K562 (cell line): ENCODE results near the gene BCORL1. TPM values are rescaled to one million over a fixed set of nuclear protein-coding genes. Genes with fewer than 3 reads are reported as not detected.

ENCODE experiments used
- ATAC-seq: fragments of 200-7000 bp; cut with Tn5 transposase; 3 replicates; pipeline ENCODE4 v1.9.1; 2020; ENCODE audit warnings: moderate library complexity
- BruUV-seq: library from RNA; stranded (reverse); fragments of 400-500 nt; replicated peaks from 2 replicates; lab custom pipeline; 2021; lab: Mats Ljungman, UMichigan
- CTCF ChIA-PET: fragments of 300-600 bp; formaldehyde crosslinking; extraction: SDS; loops from one replicate; lab custom pipeline; 2021; ENCODE audit warnings: low intra/inter-chr PET ratio; lab: Yijun Ruan, JAX
- POLR2A ChIA-PET: fragments of 300-600, 350-650 bp; sonication (Branson Sonifier 250); formaldehyde crosslinking; extraction: SDS; loops from one replicate; lab custom pipeline; 2021; ENCODE audit warnings: antibody characterized with exemption, inconsistent platforms; lab: Yijun Ruan, JAX
- DNase-seq, 4 experiments: peaks; one replicate each; pipeline versions ENCODE4 v3.0.0 to v3.0.0-alpha.2; 2011 to 2018; ENCODE audit warnings: low spot score in 3 of 4, mixed read lengths in 3 of 4; ENCODE audit errors: extremely low read depth in 1 of 4
- FAIRE-seq: peaks from 2 replicates; lab custom pipeline; 2011; peaks lifted over from hg19 to GRCh38; lab: Jason Lieb, UNC
- H2AFZ ChIP-seq: 2 replicates; pipeline ENCODE4 v1.6.0; 2011; ENCODE audit warnings: low read depth, low read length, control low read depth, inconsistent platforms
- H3K27ac ChIP-seq: fragments of 200-600 bp; 3 replicates; pipeline ENCODE4 v1.8.0; 2011; ENCODE audit warnings: low read depth, mild to moderate bottlenecking, control low read depth, inconsistent platforms, low read length, moderate library complexity, mixed read lengths; ENCODE audit errors: extremely low read depth
- H3K27me3 ChIP-seq, 2 experiments: fragments of 300-600 bp in 1 of 2; 2 replicates in 1 of 2; 3 replicates in 1 of 2; pipeline versions ENCODE4 v1.6.0 to v1.8.0; 2011; ENCODE audit warnings: inconsistent platforms in 2 of 2, low read length in 2 of 2, mild to moderate bottlenecking in 1 of 2, mixed read lengths in 1 of 2, moderate library complexity in 1 of 2; ENCODE audit not compliant: control insufficient read depth in 2 of 2, insufficient read depth in 2 of 2
- H3K36me3 ChIP-seq: fragments of 300-600 bp; 3 replicates; pipeline ENCODE4 v1.8.0; 2011; ENCODE audit warnings: mild to moderate bottlenecking, low read length, inconsistent platforms; ENCODE audit not compliant: control insufficient read depth, insufficient read depth
- H3K4me1 ChIP-seq, 2 experiments: fragments of 200-600 bp in 1 of 2; replicated peaks in 1 of 2; 2 replicates in 1 of 2; 3 replicates in 1 of 2; pipeline versions ENCODE4 v1.5.1 to v1.8.0; 2011; ENCODE audit warnings: inconsistent platforms in 2 of 2, low read length in 2 of 2, mild to moderate bottlenecking in 1 of 2, mixed read lengths in 1 of 2, moderate library complexity in 1 of 2; ENCODE audit not compliant: control insufficient read depth in 2 of 2, insufficient read depth in 2 of 2
- H3K4me2 ChIP-seq: 2 replicates; pipeline ENCODE4 v1.6.1; 2011; ENCODE audit warnings: low read length, control low read depth, inconsistent platforms, mixed read lengths; ENCODE audit not compliant: insufficient read depth
- H3K4me3 ChIP-seq: fragments of 200-600 bp; sonication (generic), shearing (Covaris generic); 2 replicates; pipeline ENCODE4 v1.5.1; 2016; ENCODE audit warnings: control low read depth, inconsistent platforms
- H3K79me2 ChIP-seq: fragments of 200-600 bp; 3 replicates; pipeline ENCODE4 v1.8.0; 2011; ENCODE audit warnings: low read length, inconsistent platforms; ENCODE audit not compliant: control insufficient read depth, insufficient read depth
- H3K9ac ChIP-seq, 2 experiments: 2 replicates each; pipeline versions ENCODE4 v1.6.0 to v1.6.1; 2011; ENCODE audit warnings: low read depth in 2 of 2, low read length in 2 of 2, control low read depth in 1 of 2, inconsistent platforms in 1 of 2, mild to moderate bottlenecking in 1 of 2, mixed read lengths in 1 of 2; ENCODE audit not compliant: insufficient read depth in 1 of 2
- H3K9me1 ChIP-seq: one replicate; pipeline ENCODE4 v1.6.0; 2011; ENCODE audit warnings: inconsistent platforms, mild to moderate bottlenecking, low read length, moderate library complexity; ENCODE audit not compliant: control insufficient read depth, insufficient read depth
- H3K9me3 ChIP-seq: replicated peaks from 2 replicates; pipeline ENCODE4 v1.5.1; 2011; ENCODE audit warnings: low read depth, low read length, inconsistent platforms; ENCODE audit not compliant: control insufficient read depth, insufficient read depth
- H4K20me1 ChIP-seq: replicated peaks from 2 replicates; pipeline ENCODE4 v1.6.1; 2011; ENCODE audit warnings: low read length, inconsistent platforms, mixed read lengths; ENCODE audit not compliant: control insufficient read depth, insufficient read depth
- ATF7 ChIP-seq: fragments of 450-650 bp; IDR thresholded peaks from 2 replicates; pipeline ENCODE4 v1.7.1; 2014; ENCODE audit warnings: mild to moderate bottlenecking, moderate library complexity
- ETS1 ChIP-seq: conservative IDR thresholded peaks from 2 replicates; pipeline ENCODE4 v1.6.1; 2011; ENCODE audit warnings: low read depth, mild to moderate bottlenecking, low read length; ENCODE audit not compliant: control insufficient read depth
- EWSR1 ChIP-seq: fragments of 450-650 bp; IDR thresholded peaks from 2 replicates; pipeline ENCODE4 v1.6.1; 2018; ENCODE audit warnings: borderline replicate concordance, mild to moderate bottlenecking, low read depth, moderate library complexity; ENCODE audit not compliant: partially characterized antibody
- GTF2E2 ChIP-seq: fragments of 200-800 bp; sonication (Bioruptor generic); IDR thresholded peaks from 2 replicates; pipeline ENCODE4 v1.6.1; 2016; ENCODE audit warnings: missing genetic modification characterization, missing compliant biosample characterization
- MTA2 ChIP-seq: fragments of 450-650 bp; IDR thresholded peaks from 2 replicates; pipeline ENCODE4 v1.6.1; 2016; ENCODE audit warnings: low read depth
- NCOR1 ChIP-seq: fragments of 450-650 bp; IDR thresholded peaks from 2 replicates; pipeline ENCODE4 v1.6.1; 2016; ENCODE audit warnings: mild to moderate bottlenecking, moderate library complexity
- ZBTB33 ChIP-seq: sonication (generic); formaldehyde crosslinking; IDR thresholded peaks from 2 replicates; pipeline ENCODE4 v1.8.1; 2023; ENCODE audit warnings: mild to moderate bottlenecking, missing genetic modification reagents
- ZBTB5 ChIP-seq: fragments of 450-650 bp; IDR thresholded peaks from 2 replicates; pipeline ENCODE4 v1.6.1; 2017; ENCODE audit warnings: antibody characterized with exemption
- ZC3H8 ChIP-seq: fragments of 450-650 bp; IDR thresholded peaks from 2 replicates; pipeline ENCODE4 v1.6.1; 2017
- ZNF639 ChIP-seq, 2 experiments: fragments of 200-800 bp in 1 of 2; sonication (Bioruptor generic) in 1 of 2; sonication (generic) in 1 of 2; formaldehyde crosslinking in 1 of 2; IDR thresholded peaks in 1 of 2; conservative IDR thresholded peaks in 1 of 2; 2 replicates each; pipeline versions ENCODE4 v1.5.0 to v1.6.1; 2016 to 2020; ENCODE audit warnings: missing compliant biosample characterization in 1 of 2, missing genetic modification characterization in 1 of 2, missing genetic modification reagents in 1 of 2
- WGBS: fragments of 100-300 bp; shearing (Covaris generic); methylation state at CpG from one replicate; pipeline ENCODE4 v1.1.6; 2016; ENCODE audit warnings: low coverage, mixed read lengths; ENCODE audit not compliant: insufficient coverage; ENCODE audit errors: missing lambda C conversion rate; 5-methylcytosine and 5-hydroxymethylcytosine counted together
- in situ Hi-C: fragments of 300-500 bp; cut with MboI; formaldehyde crosslinking; loops from 4 replicates; pipeline ENCODE4 v1.15.0; 2018; ENCODE audit warnings: inconsistent platforms, mixed read lengths
- intact Hi-C: fragments of 100-400 bp; cut with micrococcal nuclease; formaldehyde crosslinking; loops from 2 replicates; pipeline ENCODE4 v1.14.2; 2022
- polyA plus RNA-seq, 8 experiments: library from polyadenylated mRNA; depleted of rRNA in 4 of 8; stranded (reverse) in 5 of 8; unstranded in 3 of 8; fragments of >200 nt; fragmentation: Nextera tagmentation in 2 of 8; fragmentation: Illumina TruSeq in 1 of 8; extraction: Ambion mirVana in 2 of 8; extraction: Trizol in 1 of 8; gene quantifications; 2 replicates each; pipeline versions ENCODE4 v1.2.1 to v1.2.3, GENCODE V29; 2011 to 2014; ENCODE audit warnings: inconsistent platforms in 1 of 8, missing spikeins in 1 of 8
- total RNA-seq, 7 experiments: library from RNA; depleted of rRNA in 6 of 7; stranded (reverse); fragments of >200 nt in 6 of 7; fragmentation: Illumina TruSeq in 2 of 7; extraction: Trizol in 2 of 7; gene quantifications; 2 replicates each; pipeline versions ENCODE4 v1.2.1 to v1.2.3, GENCODE V29; 2011 to 2021; ENCODE audit warnings: low replicate concordance in 1 of 7

The BCORL1 gene
- total and polyA plus RNA-seq, 9 of the 15 experiments (the other 6 are each of a cell fraction or from before 2014, with no cell fraction given), result 0.48 to 29.6 (median 2.1) TPM

- Histone ChIP-seq H3K27ac (no peak overlapping the region), H3K79me2 (no peaks in the 10 kb centered on the region), H4K20me1 (no peaks in the 10 kb centered on the region), H3K9me3 (no peaks in the 10 kb centered on the region), H3K4me2 (no peak overlapping the region), H3K4me3 (no peak overlapping the region), H3K27me3 (no peaks in the 10 kb centered on the region), H3K9ac (no peak overlapping the region; a peak in 1 of 4 replicates), H3K9me1 (no peaks in the 10 kb centered on the region), H3K36me3 (no peaks in the 10 kb centered on the region), H2AFZ (no peak overlapping the region), H3K4me1 (peaks cover 21 to 25% of the 10 kb centered on the region in 2 experiments)
- no peak for FAIRE-seq
- no peak for ATAC-seq
- no peak for TF ChIP-seq ZC3H8
- no peak for TF ChIP-seq ZBTB5
- no peak for TF ChIP-seq GTF2E2
- no peak for TF ChIP-seq NCOR1
- TF ChIP-seq ATF7, result no peak
- no peak for TF ChIP-seq EWSR1
- no peak for TF ChIP-seq MTA2
- TF ChIP-seq ETS1, result no peak
- TF ChIP-seq ZBTB33 (CRISPR knock-in tag), result no peak
- no peak for TF ChIP-seq ZNF639 (CRISPR knock-in tag; conservative IDR thresholded peaks at IDR 0.05 in 1 of 2, IDR thresholded peaks at IDR 0.05 in 1 of 2)
- intact Hi-C loops (no loop called here), in situ Hi-C loops (no loop called here)
- no TSS peak for BruUV-seq
- ChIA-PET CTCF (no interaction called here), POLR2A (interaction anchor here (0.6 kb wide), 1 partner anchor 68 kb away, joined by 3 read pairs; no protein-coding TSS in a partner anchor)
- WGBS, result 24% methylated on average over 3 of the region's 8 CpGs
- no peak for DNase-seq
Measured at GRCh38 chrX:129963729-129964128, 18.7 kb upstream of the BCORL1 start.
